Stomach smooth muscle (tissue), 2 donors: ENCODE data around the gene QKI.
"Not testable (repeated sequence)": the region's sequence is repeated elsewhere in the genome, so short reads cannot be mapped to it uniquely, and the experiment has no call there.

Experiments used
- H3K27ac ChIP-seq: one replicate; pipeline ENCODE4 v1.7.0; 2013; ENCODE audit warnings: mild to moderate bottlenecking, low read length, inconsistent platforms
- H3K27me3 ChIP-seq, 2 donors: one replicate each; pipeline ENCODE4 v1.7.0; 2013; ENCODE audit warnings: low read length in 2 of 2; ENCODE audit not compliant: insufficient read depth in 2 of 2, control insufficient read depth in 1 of 2
- H3K36me3 ChIP-seq, 2 donors: one replicate each; pipeline ENCODE4 v1.7.0; 2013; ENCODE audit warnings: low read length in 2 of 2; ENCODE audit not compliant: control insufficient read depth in 2 of 2, insufficient read depth in 2 of 2
- H3K4me1 ChIP-seq: one replicate; pipeline ENCODE4 v1.7.0; 2013; ENCODE audit warnings: low read length; ENCODE audit not compliant: control insufficient read depth, insufficient read depth
- H3K4me3 ChIP-seq, 2 donors: one replicate each; pipeline ENCODE4 v1.7.0; 2013; ENCODE audit warnings: low read length in 2 of 2
- H3K9ac ChIP-seq, 2 donors: one replicate each; pipeline ENCODE4 v1.7.0; 2013; ENCODE audit warnings: low read length in 2 of 2, mild to moderate bottlenecking in 1 of 2
- H3K9me3 ChIP-seq, 2 donors: one replicate each; pipeline ENCODE4 v1.7.0; 2013; ENCODE audit warnings: low read length in 2 of 2; ENCODE audit not compliant: control insufficient read depth in 2 of 2
- donor health status: healthy.
- donor health status: Pancreatic carcinoma.

QKI gene

GRCh38 chr6:163427498-163428254 is 13.2 kb downstream of the QKI start:
- H3K4me1 ChIP-seq: no peaks in the 10 kb centered on the region
- no peaks in the 10 kb centered on the region for H3K36me3 ChIP-seq
- H3K9me3 ChIP-seq: no peaks in the 10 kb centered on the region
- no peak overlapping the region for H3K27ac ChIP-seq
- H3K9ac ChIP-seq: no peak overlapping the region
- H3K4me3 ChIP-seq: no peak overlapping the region
- H3K27me3 ChIP-seq: no peaks in the 10 kb centered on the region

- H3K27me3 ChIP-seq: no peaks in the 10 kb centered on the region
- no peaks in the 10 kb centered on the region for H3K4me1 ChIP-seq
- no peak overlapping the region for H3K27ac ChIP-seq
- no peak overlapping the region for H3K9ac ChIP-seq
- no peaks in the 10 kb centered on the region for H3K9me3 ChIP-seq
- no peak overlapping the region for H3K4me3 ChIP-seq
- no peaks in the 10 kb centered on the region for H3K36me3 ChIP-seq
Measured at GRCh38 chr6:163428373-163428772, 13.9 kb downstream of the QKI start.

- Histone ChIP-seq H3K9me3 (no peaks in the 10 kb centered on the region), H3K27ac (no peak overlapping the region), H3K27me3 (no peaks in the 10 kb centered on the region), H3K4me3 (no peak overlapping the region), H3K4me1 (no peaks in the 10 kb centered on the region), H3K9ac (no peak overlapping the region), H3K36me3 (no peaks in the 10 kb centered on the region)
Measured at GRCh38 chr6:163429858-163430448, 15.4 kb downstream of the QKI start.

- H3K9me3 ChIP-seq: no peaks in the 10 kb centered on the region
- no peak overlapping the region for H3K4me3 ChIP-seq
- no peak overlapping the region for H3K9ac ChIP-seq
- H3K27ac ChIP-seq: no peak overlapping the region
- H3K27me3 ChIP-seq: no peaks in the 10 kb centered on the region
- H3K36me3 ChIP-seq: no peaks in the 10 kb centered on the region
- H3K4me1 ChIP-seq: no peaks in the 10 kb centered on the region
Measured at GRCh38 chr6:163432300-163432699, 17.8 kb downstream of the QKI start.

GRCh38 chr6:163433486-163433885 is 19.0 kb downstream of the QKI start:
- not testable (repeated sequence) for H3K27ac ChIP-seq, H3K9ac ChIP-seq, H3K27me3 ChIP-seq, H3K4me3 ChIP-seq, H3K9me3 ChIP-seq, H3K36me3 ChIP-seq, H3K4me1 ChIP-seq

GRCh38 chr6:163435023-163435422 is 20.5 kb downstream of the QKI start:
- Histone ChIP-seq H3K9ac (no peak overlapping the region), H3K4me1 (no peaks in the 10 kb centered on the region), H3K4me3 (no peak overlapping the region), H3K27me3 (no peaks in the 10 kb centered on the region), H3K36me3 (no peaks in the 10 kb centered on the region), H3K27ac (no peak overlapping the region), H3K9me3 (no peaks in the 10 kb centered on the region)

- Histone ChIP-seq H3K9me3 (no peaks in the 10 kb centered on the region), H3K27ac (no peak overlapping the region), H3K36me3 (no peaks in the 10 kb centered on the region), H3K4me3 (no peak overlapping the region), H3K27me3 (no peaks in the 10 kb centered on the region), H3K4me1 (no peaks in the 10 kb centered on the region), H3K9ac (no peak overlapping the region)
Measured at GRCh38 chr6:163436843-163437242, 22.3 kb downstream of the QKI start.

- no peaks in the 10 kb centered on the region for H3K27me3 ChIP-seq
- no peaks in the 10 kb centered on the region for H3K4me1 ChIP-seq
- H3K9ac ChIP-seq: no peak overlapping the region
- H3K4me3 ChIP-seq: no peak overlapping the region
- H3K9me3 ChIP-seq: no peaks in the 10 kb centered on the region
- H3K36me3 ChIP-seq: no peaks in the 10 kb centered on the region
- H3K27ac ChIP-seq: no peak overlapping the region
Measured at GRCh38 chr6:163437466-163437865, 22.9 kb downstream of the QKI start.

GRCh38 chr6:163438298-163438939 is 23.9 kb downstream of the QKI start:
- Histone ChIP-seq H3K27ac (no peak overlapping the region), H3K9ac (no peak overlapping the region), H3K4me3 (no peak overlapping the region), H3K36me3 (no peaks in the 10 kb centered on the region), H3K27me3 (no peaks in the 10 kb centered on the region), H3K9me3 (no peaks in the 10 kb centered on the region), H3K4me1 (no peaks in the 10 kb centered on the region)

GRCh38 chr6:163438940-163439335 is 24.4 kb downstream of the QKI start:
- no peaks in the 10 kb centered on the region for H3K36me3 ChIP-seq
- no peak overlapping the region for H3K27ac ChIP-seq
- H3K4me1 ChIP-seq: no peaks in the 10 kb centered on the region
- H3K9me3 ChIP-seq: no peaks in the 10 kb centered on the region
- no peak overlapping the region for H3K9ac ChIP-seq
- no peak overlapping the region for H3K4me3 ChIP-seq
- no peaks in the 10 kb centered on the region for H3K27me3 ChIP-seq

- H3K9ac ChIP-seq, H3K36me3 ChIP-seq, H3K4me3 ChIP-seq, H3K27ac ChIP-seq, H3K9me3 ChIP-seq, H3K4me1 ChIP-seq, H3K27me3 ChIP-seq: not testable (repeated sequence)
Measured at GRCh38 chr6:163439390-163439789, 24.9 kb downstream of the QKI start.
